A549 (cell line): ENCODE results near the gene SSH2. TPM values are rescaled to one million over a fixed set of nuclear protein-coding genes. Genes with fewer than 3 reads are reported as not detected.

Experiments used
- ATAC-seq, 2 experiments: fragments of 200-7000 bp in 1 of 2; fragments of >200 bp in 1 of 2; cut with Nextera tagmentation in 1 of 2; cut with Tn5 transposase in 1 of 2; 3 replicates each; pipeline versions ENCODE4 v1.8.0 to v1.9.1; 2018 to 2020; ENCODE audit warnings: mild to moderate bottlenecking in 1 of 2, moderate library complexity in 1 of 2
- CTCF ChIA-PET: fragments of 300-600 bp; sonication (Branson Sonifier 250); formaldehyde crosslinking; extraction: SDS; loops from one replicate; lab custom pipeline; 2021; ENCODE audit warnings: antibody characterized with exemption, inconsistent platforms; lab: Yijun Ruan, JAX
- POLR2A ChIA-PET: fragments of 350-600 bp; formaldehyde crosslinking; extraction: SDS; loops from one replicate; lab custom pipeline; 2021; ENCODE audit warnings: antibody characterized with exemption, inconsistent platforms; lab: Yijun Ruan, JAX
- DNase-seq, 2 experiments: peaks; one replicate each; pipeline versions ENCODE4 v3.0.0 to v3.0.0-alpha.2; 2011 to 2016; ENCODE audit warnings: low read depth in 1 of 2, low spot score in 1 of 2
- FAIRE-seq: peaks from 2 replicates; lab custom pipeline; 2011; peaks lifted over from hg19 to GRCh38; lab: Jason Lieb, UNC
- H3K27ac ChIP-seq, 2 experiments: fragments of >200 bp; sonication (Bioruptor Twin); formaldehyde crosslinking; 3 replicates each; pipeline ENCODE4 v1.5.1; 2016 to 2017
- H3K4me1 ChIP-seq: fragments of >200 bp; sonication (Bioruptor Twin); formaldehyde crosslinking; 3 replicates; pipeline ENCODE4 v1.6.1; 2016
- H3K4me2 ChIP-seq: fragments of >200 bp; sonication (Bioruptor Twin); formaldehyde crosslinking; 3 replicates; pipeline ENCODE4 v1.6.1; 2016
- H3K4me3 ChIP-seq: fragments of >200 bp; sonication (Bioruptor Twin); formaldehyde crosslinking; 3 replicates; pipeline ENCODE4 v1.5.1; 2016
- H3K9me3 ChIP-seq: fragments of >200 bp; sonication (Bioruptor Twin); formaldehyde crosslinking; 3 replicates; pipeline ENCODE4 v1.6.1; 2016
- ATOH8 ChIP-seq: fragments of 250-450 bp; sonication (Bioruptor Pico); IDR thresholded peaks from 2 replicates; pipeline ENCODE4 v1.5.0; 2020; ENCODE audit warnings: low read depth, mild to moderate bottlenecking, moderate library complexity
- BHLHE40 ChIP-seq: IDR thresholded peaks from 2 replicates; pipeline ENCODE4 v1.6.1; 2012; ENCODE audit warnings: low read depth, low read length, inconsistent platforms
- CBX8 ChIP-seq: fragments of 200-600 bp; sonication (generic); IDR thresholded peaks from 2 replicates; pipeline ENCODE4 v1.6.1; 2016
- CHD2 ChIP-seq: fragments of 150-350 bp; IDR thresholded peaks from 2 replicates; pipeline ENCODE4 v1.6.1; 2014; ENCODE audit warnings: low read length; ENCODE audit not compliant: partially characterized antibody
- CHD4 ChIP-seq: fragments of 200-600 bp; sonication (generic); IDR thresholded peaks from 2 replicates; pipeline ENCODE4 v1.6.1; 2016; ENCODE audit warnings: antibody characterized with exemption, mild to moderate bottlenecking, borderline replicate concordance
- CTCF ChIP-seq: fragments of >200 bp; sonication (Bioruptor Twin); formaldehyde crosslinking; IDR thresholded peaks from 3 replicates; pipeline ENCODE4 v1.5.1; 2016
- ELK1 ChIP-seq: fragments of 150-350 bp; IDR thresholded peaks from 2 replicates; pipeline ENCODE4 v1.6.1; 2014; ENCODE audit warnings: low read depth, mild to moderate bottlenecking, low read length
- FOSB ChIP-seq: fragments of 250-450 bp; sonication (Bioruptor Pico); IDR thresholded peaks from 2 replicates; pipeline ENCODE4 v1.5.0; 2020; ENCODE audit warnings: mild to moderate bottlenecking, moderate library complexity
- FOSL2 ChIP-seq, 2 experiments: fragments of 450-650 bp in 1 of 2; fragments of >200 bp in 1 of 2; sonication (Bioruptor Twin) in 1 of 2; formaldehyde crosslinking; IDR thresholded peaks; 2 replicates each; pipeline versions ENCODE4 v1.5.0 to v1.6.1; 2016 to 2020; ENCODE audit warnings: mild to moderate bottlenecking in 1 of 2, moderate library complexity in 1 of 2
- FOXS1 ChIP-seq: fragments of 250-450 bp; sonication (Bioruptor Pico); IDR thresholded peaks from 2 replicates; pipeline ENCODE4 v1.5.0; 2020; ENCODE audit warnings: mild to moderate bottlenecking, moderate library complexity
- GATA3 ChIP-seq: IDR thresholded peaks from 2 replicates; pipeline ENCODE4 v1.6.1; 2012; ENCODE audit warnings: borderline replicate concordance
- HOXB13 ChIP-seq: fragments of 250-450 bp; sonication (Bioruptor Pico); IDR thresholded peaks from 2 replicates; pipeline ENCODE4 v1.5.0; 2020; ENCODE audit warnings: low read depth, mild to moderate bottlenecking, moderate library complexity
- HOXB5 ChIP-seq: fragments of 250-450 bp; sonication (Bioruptor Pico); IDR thresholded peaks from 2 replicates; pipeline ENCODE4 v1.5.0; 2020; ENCODE audit warnings: mild to moderate bottlenecking, moderate library complexity
- JUN ChIP-seq, 2 experiments: fragments of >200 bp; sonication (Bioruptor Twin); formaldehyde crosslinking; IDR thresholded peaks; 2 replicates in 1 of 2; 3 replicates in 1 of 2; pipeline ENCODE4 v1.6.1; 2016 to 2017
- MAX ChIP-seq: IDR thresholded peaks from 2 replicates; pipeline ENCODE4 v1.6.1; 2012
- MYC ChIP-seq: IDR thresholded peaks from 2 replicates; pipeline ENCODE4 v1.6.1; 2012; ENCODE audit warnings: mild to moderate bottlenecking, inconsistent platforms, low read length, improper control_type of control experiment, borderline replicate concordance
- NPAS2 ChIP-seq: fragments of 250-450 bp; sonication (Bioruptor Pico); IDR thresholded peaks from 2 replicates; pipeline ENCODE4 v1.8.0; 2022; ENCODE audit warnings: mild to moderate bottlenecking, moderate library complexity, borderline replicate concordance
- NR3C1 ChIP-seq: fragments of >200 bp; sonication (Bioruptor Twin); formaldehyde crosslinking; IDR thresholded peaks from 3 replicates; pipeline ENCODE4 v1.6.1; 2017
- PBX3 ChIP-seq: IDR thresholded peaks from 2 replicates; pipeline ENCODE4 v1.6.1; 2012
- POLR2A ChIP-seq: IDR thresholded peaks from 2 replicates; pipeline ENCODE4 v1.6.1; 2012; ENCODE audit warnings: mild to moderate bottlenecking, low read length
- RARB ChIP-seq: fragments of 250-450 bp; sonication (Bioruptor Pico); IDR thresholded peaks from 2 replicates; pipeline ENCODE4 v1.8.0; 2021; ENCODE audit warnings: mild to moderate bottlenecking, moderate library complexity
- RNF2 ChIP-seq: fragments of 200-600 bp; sonication (generic); IDR thresholded peaks from 2 replicates; pipeline ENCODE4 v1.6.1; 2016; ENCODE audit warnings: low read depth, mild to moderate bottlenecking, antibody characterized with exemption, moderate library complexity, borderline replicate concordance
- SMC3 ChIP-seq: fragments of >200 bp; sonication (Bioruptor Twin); formaldehyde crosslinking; IDR thresholded peaks from 3 replicates; pipeline ENCODE4 v1.6.1; 2018; ENCODE audit warnings: inconsistent platforms
- USF2 ChIP-seq: fragments of 450-650 bp; IDR thresholded peaks from 2 replicates; pipeline ENCODE4 v1.6.1; 2014; ENCODE audit warnings: antibody characterized with exemption
- ZC3H11A ChIP-seq: fragments of 450-650 bp; IDR thresholded peaks from 2 replicates; pipeline ENCODE4 v1.6.1; 2014; ENCODE audit warnings: antibody characterized with exemption, mild to moderate bottlenecking
- ZFP36 ChIP-seq: fragments of 450-650 bp; IDR thresholded peaks from 2 replicates; pipeline ENCODE4 v1.6.1; 2014; ENCODE audit warnings: borderline replicate concordance; ENCODE audit not compliant: partially characterized antibody
- ZNF302 ChIP-seq: fragments of 250-450 bp; sonication (Bioruptor Pico); IDR thresholded peaks from 2 replicates; pipeline ENCODE4 v1.9.0; 2021; ENCODE audit warnings: inconsistent platforms, mild to moderate bottlenecking, moderate library complexity
- WGBS: methylation state at CpG from one replicate; pipeline ENCODE4 v1.1.6; 2017; ENCODE audit errors: missing lambda C conversion rate; 5-methylcytosine and 5-hydroxymethylcytosine counted together
- polyA plus RNA-seq, 4 experiments: library from polyadenylated mRNA; depleted of rRNA in 3 of 4; stranded (reverse); fragments of >200 nt; fragmentation: RNase III in 1 of 4; extraction: RNeasy Plus Mini Kit Qiagen cat#74134 plus additional on column Dnase treatment in 1 of 4; gene quantifications; 2 replicates in 3 of 4; 3 replicates in 1 of 4; pipeline ENCODE4 v1.2.3, GENCODE V29; 2011 to 2017

SSH2 gene
- polyA plus RNA-seq, 2 of the 4 experiments (the other 2 are of a cell fraction) = 20.7 to 24.5 TPM

GRCh38 chr17:29694918-29695563 is 235.0 kb downstream of the SSH2 start:
- H3K27ac ChIP-seq = no peak overlapping the region
- DNase-seq (no peak), ATAC-seq (no peak), FAIRE-seq (no peak)
- H3K4me3 ChIP-seq = no peak overlapping the region
- H3K4me1 ChIP-seq = peaks cover 9% of the 10 kb centered on the region
- POLR2A ChIA-PET = no interaction called here
- CTCF ChIA-PET = interaction anchor here (1.1 kb wide), 1 partner anchor 227 kb away, joined by 3 read pairs; no protein-coding TSS in a partner anchor
- 81% methylated on average over 5 of the region's 5 CpGs for WGBS
- no peak overlapping the region for H3K4me2 ChIP-seq
- TF ChIP-seq GATA3 = no peak
- no peak for TF ChIP-seq NR3C1
- TF ChIP-seq CTCF = no peak
- no peak for TF ChIP-seq MYC
- no peak for TF ChIP-seq BHLHE40
- no peak for TF ChIP-seq FOXS1 (CRISPR knock-in tag)
- TF ChIP-seq ATOH8 (CRISPR knock-in tag) = no peak
- TF ChIP-seq PBX3 = no peak
- no peak for TF ChIP-seq ZNF302 (CRISPR knock-in tag)
- TF ChIP-seq USF2 = no peak
- TF ChIP-seq RARB (CRISPR knock-in tag) = no peak
- no peak for TF ChIP-seq CHD2
- no peak for TF ChIP-seq HOXB5 (CRISPR knock-in tag)
- no peak for TF ChIP-seq SMC3
- no peak for TF ChIP-seq ELK1
- no peak for TF ChIP-seq JUN (IDR thresholded peaks at IDR 0.05)
- TF ChIP-seq ZFP36 = no peak
- no peak for TF ChIP-seq ZC3H11A
- no peaks in the 10 kb centered on the region for H3K9me3 ChIP-seq

- WGBS = 88% methylated on average over 3 of the region's 3 CpGs
- Histone ChIP-seq H3K9me3 (no peaks in the 10 kb centered on the region), H3K4me3 (no peak overlapping the region), H3K27ac (no peak overlapping the region), H3K4me1 (peaks cover 9% of the 10 kb centered on the region), H3K4me2 (no peak overlapping the region)
- FAIRE-seq = no peak
- no peak for DNase-seq
- ChIA-PET POLR2A (no interaction called here), CTCF (interaction anchor here (1.4 to 2.6 kb wide), 2 partner anchors 11 to 86 kb away, joined by 4 to 9 read pairs; no protein-coding TSS in a partner anchor)
- ATAC-seq = no peak
- TF ChIP-seq SMC3 (no peak), CHD4 (no peak), NR3C1 (no peak), PBX3 (no peak), FOSL2 (IDR thresholded peaks at IDR 0.05) (no peak), FOSL2 (CRISPR knock-in tag; IDR thresholded peaks at IDR 0.05) (no peak), HOXB13 (CRISPR knock-in tag) (no peak), RNF2 (no peak), ZNF302 (CRISPR knock-in tag) (no peak), MAX (no peak), CBX8 (no peak), FOSB (CRISPR knock-in tag) (no peak), NPAS2 (no peak), POLR2A (no peak), CHD2 (no peak)
Measured at GRCh38 chr17:29693751-29694150, 236.3 kb downstream of the SSH2 start.
